ENCODE measurements around the gene RIMBP3B. TPM values are rescaled to one million over a fixed set of nuclear protein-coding genes. Genes with fewer than 3 reads are reported as not detected.

The RIMBP3B gene
- total RNA-seq, 1 experiment from 2014 or later: not detected

Other genes with a start within 250 kb of the RIMBP3B start
- gene HIC2, start 33.6 kb downstream of the RIMBP3B start, total RNA-seq (2022): 45.8 and 48.4 TPM in 2 replicates
- gene TMEM191C, start 83.6 kb downstream of the RIMBP3B start, total RNA-seq (2022): 7.5 and 8.5 TPM in 2 replicates
- 0.12 and 0.39 TPM in 2 replicates for gene RIMBP3C, start 167.7 kb downstream of the RIMBP3B start, total RNA-seq (2022)
- 63.4 and 66.7 TPM in 2 replicates for gene UBE2L3, start 184.0 kb downstream of the RIMBP3B start, total RNA-seq (2022)
- 55.9 and 60.0 TPM in 2 replicates for gene YDJC, start 246.3 kb downstream of the RIMBP3B start, total RNA-seq (2022)
- gene CCDC116, start 249.0 kb downstream of the RIMBP3B start, total RNA-seq (2022): not detected in 2 replicates